ENCODE data around the gene NCOA1.
A peak's percentile ranks its signal among the peaks of the same experiment; 100 is the strongest.
"Not testable (repeated sequence)": the region's sequence is repeated elsewhere in the genome, so short reads cannot be mapped to it uniquely, and the experiment has no call there.

The NCOA1 gene

DNA sequence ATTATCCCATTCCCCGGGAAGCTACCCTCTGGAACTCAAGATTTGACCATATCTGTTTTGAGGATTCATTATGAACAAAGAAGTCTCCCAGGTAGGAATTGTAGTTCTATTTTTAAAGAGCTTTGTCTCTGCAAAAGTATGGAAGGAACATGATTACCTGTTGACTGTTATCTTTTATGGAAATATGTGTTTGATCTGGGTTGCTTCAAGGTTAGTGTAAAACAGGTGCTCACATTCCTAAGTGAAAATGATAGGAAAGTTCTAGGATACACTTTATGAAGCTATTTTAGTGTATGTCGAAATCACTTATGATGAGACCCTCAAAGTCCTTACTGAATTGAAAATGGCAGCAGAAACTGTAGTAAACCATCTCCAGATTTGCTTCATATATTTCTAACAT is 153.0 kb downstream of the NCOA1 start:
- DNase-seq: no peak

DNA sequence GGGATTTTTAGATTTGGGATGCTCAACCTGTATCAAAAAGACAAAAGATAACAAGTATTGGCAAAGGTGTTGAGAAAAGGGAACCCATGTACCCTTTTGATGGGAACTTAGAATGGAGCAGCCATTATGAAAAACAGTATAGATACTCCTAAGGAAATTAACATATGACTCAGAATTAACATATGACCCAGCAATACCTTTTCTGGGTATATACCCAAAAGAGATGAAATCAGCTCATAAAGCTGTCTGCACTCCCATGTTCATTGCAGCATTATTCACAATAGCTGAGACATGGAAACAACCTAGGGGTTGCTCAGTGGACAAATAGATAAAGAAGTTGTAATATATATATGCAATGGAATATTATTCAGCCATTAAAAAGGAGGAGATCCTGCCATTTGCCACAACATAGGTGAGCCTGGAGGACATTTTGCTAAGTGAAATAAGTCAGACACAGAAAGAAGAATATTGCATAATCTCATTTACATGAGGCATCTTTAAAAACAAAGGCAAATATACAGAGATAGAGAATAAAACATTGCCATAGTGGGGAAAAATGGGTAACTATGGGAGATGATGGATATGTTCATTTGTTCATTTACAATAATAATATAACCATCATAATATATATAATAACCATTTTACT is 160.1 kb downstream of the NCOA1 start:
- no peak for DNase-seq

DNA sequence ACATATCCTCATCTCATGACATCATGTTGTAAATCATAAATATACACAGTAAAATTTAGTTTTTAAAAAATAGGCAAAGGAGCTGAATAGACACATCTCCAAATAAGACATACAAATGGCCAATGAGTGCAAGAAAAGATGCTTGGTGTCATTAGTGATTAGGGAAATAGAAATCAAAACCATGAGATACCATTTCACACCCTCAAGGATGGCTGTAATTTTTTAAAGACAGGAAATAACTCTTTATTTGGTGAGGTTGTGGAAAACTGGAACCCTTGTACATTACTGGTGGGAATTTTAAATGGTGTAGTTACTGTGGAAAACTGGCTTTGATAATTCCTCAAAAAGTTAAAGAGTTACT is 160.6 kb downstream of the NCOA1 start:
- DNase-seq: no peak

DNA sequence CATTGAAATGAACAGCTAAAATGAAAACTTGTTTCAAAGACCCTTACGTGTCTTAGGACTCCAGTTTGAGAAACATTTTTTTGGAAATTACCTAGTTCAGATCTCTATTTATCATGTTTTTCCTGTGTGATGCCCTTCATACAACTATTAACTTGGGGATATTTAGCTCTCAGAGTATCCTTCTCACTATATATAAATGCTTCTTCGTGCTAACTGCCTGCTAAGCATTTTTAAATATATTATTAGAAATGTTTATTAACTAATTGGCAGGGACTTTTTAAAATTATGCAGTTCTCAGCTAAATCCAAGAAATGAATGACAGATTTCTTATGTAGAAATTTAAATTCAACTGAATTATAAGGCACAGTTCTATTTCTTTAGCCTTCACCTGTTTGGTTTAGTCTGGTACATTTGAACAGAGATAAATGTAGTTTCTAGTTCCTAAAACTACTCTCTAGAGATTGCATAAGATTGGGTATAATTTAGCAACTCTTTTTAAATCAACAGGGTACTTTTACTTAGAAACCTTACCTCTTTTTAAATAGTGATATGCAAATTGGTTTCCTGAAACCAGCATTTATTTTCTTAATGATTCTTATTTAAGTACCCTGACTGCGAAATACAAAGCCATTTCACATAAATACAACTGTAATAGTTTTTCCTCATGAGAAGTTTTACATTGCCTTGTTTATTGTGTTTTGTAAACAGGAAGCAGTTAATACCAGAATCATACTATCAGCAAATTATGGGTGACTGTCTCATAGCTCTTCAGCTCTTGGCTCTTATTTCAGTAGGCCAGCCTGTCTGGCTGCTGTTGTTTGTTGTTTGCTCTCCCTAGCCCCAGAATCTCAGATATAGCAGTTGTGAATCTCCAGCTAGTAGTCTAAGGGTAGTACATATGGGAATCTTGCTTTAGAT is 161.5 kb downstream of the NCOA1 start:
- DNase-seq: no peak

DNA sequence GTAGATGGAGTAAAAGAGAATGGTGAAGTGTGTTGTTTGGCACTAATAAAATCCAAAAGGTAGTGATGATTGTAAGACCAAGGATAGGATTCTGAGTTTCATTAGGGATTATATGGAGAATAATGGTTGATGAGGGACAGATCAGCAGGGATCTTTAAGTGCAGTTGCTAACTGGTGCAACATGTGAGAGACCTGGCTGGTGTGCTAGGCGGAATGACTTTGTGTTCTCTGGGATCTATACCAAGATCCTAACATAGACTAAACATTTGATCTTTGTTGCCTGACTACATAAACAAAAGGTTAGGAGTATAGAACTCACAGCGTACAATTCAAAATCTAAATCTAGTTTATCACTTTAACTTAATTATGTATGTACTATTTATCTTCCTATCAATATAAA is 166.8 kb downstream of the NCOA1 start:
- no peak for DNase-seq

DNA sequence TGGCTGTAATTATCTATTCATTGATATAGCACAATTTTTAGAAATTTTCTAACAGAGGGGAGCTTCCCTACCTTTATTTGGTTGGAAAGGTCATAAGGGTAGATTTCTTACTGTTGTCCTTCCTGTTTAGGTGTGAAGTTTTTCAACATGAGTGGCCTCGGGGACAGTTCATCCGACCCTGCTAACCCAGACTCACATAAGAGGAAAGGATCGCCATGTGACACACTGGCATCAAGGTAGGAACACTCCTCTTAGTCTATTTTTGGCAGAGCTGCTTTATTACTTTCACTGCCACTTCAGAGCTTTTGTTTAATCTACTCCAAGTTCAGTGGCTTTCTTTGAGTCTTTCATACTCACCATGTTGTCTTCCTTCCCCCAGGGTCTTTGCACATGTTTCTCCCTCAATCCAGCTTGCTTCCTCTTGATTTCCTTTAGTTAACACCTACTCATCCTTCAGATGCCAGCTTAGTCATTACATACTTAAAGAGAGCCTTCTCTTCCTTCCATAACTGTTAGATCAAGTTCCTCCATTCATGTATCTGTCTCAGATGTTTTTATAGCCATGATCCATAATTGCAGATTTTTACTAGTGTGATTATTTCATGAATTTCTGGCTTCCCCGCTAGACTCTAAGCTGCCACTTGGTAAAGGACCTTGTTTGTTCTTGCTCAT is 167.6 kb downstream of the NCOA1 start:
- DNase-seq: no peak

DNA sequence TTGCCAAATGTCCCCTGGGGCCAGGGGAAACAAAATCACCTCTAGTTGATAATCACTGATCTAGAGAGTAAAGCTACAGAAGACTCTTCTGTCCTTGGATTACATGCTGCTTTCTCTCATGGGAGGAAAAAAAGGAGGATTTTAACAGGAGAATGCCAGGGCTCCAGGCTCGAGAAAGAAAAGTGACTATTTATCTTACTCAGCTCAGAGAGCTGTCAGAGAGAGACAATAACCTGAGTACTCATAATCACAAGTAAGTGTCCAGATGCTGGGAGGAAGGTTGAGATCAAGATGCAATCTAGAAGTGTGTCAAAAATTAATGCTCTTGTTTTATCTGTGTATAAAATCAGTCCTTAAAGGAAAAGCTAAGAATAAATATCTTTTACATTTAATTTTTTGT is 168.8 kb downstream of the NCOA1 start:
- DNase-seq: no peak

DNA sequence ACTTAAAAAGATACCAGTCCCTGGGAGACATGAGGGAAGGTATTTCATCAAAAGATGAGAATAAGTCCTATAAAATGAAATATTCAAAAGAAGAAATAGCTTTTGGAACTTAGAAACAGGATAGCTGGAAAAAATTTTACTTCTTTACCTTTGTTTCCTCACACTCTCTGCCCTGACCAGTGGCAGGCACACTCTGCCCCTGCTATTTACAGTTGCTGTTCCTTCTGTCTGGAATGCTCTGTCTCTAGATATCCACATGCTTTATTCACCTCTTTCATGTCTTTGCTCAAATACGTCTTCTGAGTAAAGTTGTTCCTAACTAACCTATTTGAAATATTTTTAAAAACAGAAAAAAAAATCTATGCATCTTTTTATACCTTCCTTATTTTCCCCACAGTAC is 176.5 kb downstream of the NCOA1 start:
- no peak for DNase-seq

DNA sequence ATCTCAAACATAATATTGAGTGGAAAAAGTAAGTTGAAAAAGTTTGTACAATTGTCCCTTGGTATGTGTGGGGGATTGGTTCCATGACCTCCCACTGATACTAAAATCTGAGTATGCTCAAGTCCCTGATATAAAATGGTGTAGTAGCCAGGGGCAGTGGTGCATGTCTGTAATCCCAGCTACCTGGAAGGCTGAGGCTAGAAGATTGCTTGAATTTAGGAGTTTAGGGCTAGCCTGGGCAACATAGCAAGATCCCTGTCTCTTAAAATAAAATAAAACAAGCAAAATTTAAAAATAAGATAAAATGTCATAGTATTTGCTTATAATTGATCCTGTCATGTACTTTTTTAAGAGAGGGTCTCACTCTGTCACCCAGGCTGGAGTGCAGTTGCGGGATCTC is 180.2 kb downstream of the NCOA1 start:
- DNase-seq: no peak

DNA sequence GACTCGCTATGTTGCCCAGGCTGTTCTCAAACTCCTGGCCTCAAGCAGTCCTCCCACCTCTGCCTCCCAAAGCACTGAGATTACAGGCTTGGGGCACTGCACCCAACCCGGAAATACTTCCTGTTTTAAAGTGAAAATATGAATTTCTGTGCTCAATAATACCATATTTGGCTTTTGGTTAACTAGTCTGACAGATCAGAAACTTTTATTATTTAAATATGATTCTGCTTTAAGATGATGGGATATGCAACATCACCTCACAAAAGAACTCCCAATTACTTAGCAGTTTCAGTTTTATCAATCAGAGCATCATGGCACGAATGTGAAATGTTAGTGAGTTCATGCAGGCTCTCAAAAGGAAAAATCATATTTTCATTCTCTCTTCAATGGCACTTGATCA is 181.5 kb downstream of the NCOA1 start:
- DNase-seq: peak in 1 of 2 donors; percentile 10

DNA sequence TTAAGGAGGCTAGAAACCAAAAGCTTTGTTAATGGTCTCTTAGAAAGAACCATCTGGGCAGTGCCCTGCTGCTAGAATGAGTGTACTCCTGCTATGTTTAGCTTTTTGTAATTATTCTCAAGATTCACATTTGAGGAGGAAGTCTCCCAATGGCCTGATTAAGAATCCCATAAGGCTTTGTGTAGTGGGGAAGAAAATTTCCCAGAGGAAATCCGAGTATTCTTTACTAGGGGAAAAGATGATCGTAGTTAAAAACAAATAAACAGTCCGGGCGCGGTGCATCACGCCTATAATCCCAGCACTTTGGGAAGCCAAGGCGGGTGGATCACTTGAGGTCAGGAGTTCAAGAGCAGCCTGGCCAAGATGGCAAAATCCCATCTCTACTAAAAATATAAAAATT is 184.3 kb downstream of the NCOA1 start:
- no peak for DNase-seq

DNA sequence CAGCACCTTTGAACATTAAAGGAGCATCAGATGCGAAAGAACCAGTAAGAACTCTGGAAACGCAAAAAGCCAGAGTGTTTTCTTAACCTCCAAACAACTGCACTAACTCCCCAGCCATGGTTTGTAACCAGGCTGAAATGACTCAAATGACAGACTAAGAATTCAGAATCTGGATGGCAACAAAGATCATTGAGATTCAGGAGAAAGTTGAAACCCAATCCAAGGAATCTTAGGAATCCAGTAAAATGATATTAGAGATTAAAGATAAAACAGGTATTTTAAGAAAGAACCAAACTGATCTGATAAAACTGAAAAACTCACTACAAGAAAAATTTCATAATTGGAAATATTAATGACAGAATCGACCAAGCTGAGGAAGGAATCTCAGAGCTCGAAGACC is 185.4 kb downstream of the NCOA1 start:
- no peak for DNase-seq

DNA sequence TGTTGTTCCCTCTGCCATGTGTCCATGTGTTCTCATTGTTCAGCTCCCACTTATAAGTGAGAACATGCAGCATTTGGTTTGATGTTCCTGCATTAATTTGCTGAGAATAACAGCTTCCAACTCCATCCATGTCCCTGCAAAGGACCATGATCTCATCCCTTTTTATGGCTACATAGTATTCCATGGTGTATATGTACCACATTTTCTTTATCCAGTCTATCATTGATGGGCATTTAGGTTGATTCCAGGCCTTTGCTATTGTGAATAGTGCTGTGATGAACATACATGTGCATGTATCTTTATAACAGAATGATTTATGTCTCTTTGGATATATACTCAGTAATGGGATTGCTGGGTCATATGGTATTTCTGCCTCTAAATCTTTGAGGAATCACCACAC is 187.0 kb downstream of the NCOA1 start:
- not testable (repeated sequence) for DNase-seq

DNA sequence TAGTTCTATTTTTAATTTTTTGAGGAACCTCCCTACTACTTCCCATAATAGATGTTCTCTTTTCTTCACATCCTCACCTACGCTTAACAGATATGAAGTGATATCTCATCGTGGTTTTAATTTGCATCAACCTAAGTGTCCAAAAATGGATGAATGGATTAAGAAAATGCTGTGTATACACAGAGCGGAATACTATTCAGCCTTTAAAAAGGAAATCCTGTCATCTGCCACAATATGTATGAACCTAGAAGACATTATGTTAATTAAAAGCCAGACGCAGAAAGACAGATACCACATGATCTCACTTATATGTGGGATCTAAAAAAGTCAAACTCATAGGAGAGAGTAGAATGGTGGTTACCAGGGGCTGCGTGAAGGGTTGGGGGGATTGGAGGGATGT is 189.1 kb downstream of the NCOA1 start:
- DNase-seq: no peak

DNA sequence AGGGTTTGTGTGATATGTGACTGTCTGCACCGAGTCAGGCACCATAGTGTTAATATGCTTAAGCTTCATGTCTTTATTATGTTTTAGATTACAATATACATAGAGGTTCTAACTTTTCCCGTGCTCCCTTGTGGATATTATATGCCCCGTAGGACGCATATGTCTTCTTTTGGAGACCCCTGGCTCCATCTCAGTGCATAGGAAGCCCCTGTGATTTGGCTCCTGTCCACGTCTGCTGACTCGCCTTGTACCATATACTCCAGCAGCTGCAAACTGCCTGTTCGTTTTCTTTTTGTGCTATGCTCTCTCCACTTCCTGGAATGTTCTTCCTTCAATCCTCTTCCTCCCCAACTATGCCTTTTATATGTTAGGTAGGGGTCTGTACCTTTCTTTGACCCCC is 191.2 kb downstream of the NCOA1 start:
- no peak for DNase-seq

DNA sequence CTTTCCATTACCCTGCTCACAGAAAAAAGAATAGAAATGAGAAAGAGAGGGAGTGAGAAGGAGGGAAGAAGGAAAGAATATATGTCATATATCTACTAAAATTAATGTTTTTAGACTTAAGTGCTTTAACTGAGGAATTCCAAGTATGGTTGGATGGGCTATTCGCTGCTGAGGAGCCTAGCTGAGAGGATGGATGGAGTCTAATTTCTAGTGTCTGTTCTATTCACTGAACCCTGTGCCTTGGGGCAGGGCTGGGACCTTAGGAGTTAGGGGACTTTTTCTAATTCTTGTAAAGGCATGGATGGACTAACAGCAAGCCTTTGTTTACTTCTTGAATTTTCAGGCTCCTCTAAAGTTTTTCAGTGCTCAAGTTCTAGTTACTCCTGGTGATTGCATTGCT is 192.4 kb downstream of the NCOA1 start:
- no peak for DNase-seq

DNA sequence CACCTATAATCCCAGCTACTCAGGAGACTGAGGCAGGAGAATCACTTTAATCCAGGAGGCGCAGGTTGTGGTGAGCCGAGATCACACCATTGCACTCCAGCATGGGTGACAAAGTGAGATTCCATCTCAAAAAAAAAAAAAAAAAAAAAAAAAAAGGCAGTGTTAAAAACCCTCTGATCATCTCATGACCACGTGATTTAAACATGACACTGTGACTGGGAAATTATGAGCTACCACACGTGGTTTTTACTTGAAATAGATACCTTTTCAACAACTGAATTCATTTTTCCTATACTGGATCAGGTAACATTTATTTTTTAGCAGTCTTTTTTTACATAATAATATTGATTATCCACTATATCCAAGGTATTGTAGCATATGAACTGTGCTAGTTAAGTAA is 199.5 kb downstream of the NCOA1 start:
- no peak for DNase-seq

DNA sequence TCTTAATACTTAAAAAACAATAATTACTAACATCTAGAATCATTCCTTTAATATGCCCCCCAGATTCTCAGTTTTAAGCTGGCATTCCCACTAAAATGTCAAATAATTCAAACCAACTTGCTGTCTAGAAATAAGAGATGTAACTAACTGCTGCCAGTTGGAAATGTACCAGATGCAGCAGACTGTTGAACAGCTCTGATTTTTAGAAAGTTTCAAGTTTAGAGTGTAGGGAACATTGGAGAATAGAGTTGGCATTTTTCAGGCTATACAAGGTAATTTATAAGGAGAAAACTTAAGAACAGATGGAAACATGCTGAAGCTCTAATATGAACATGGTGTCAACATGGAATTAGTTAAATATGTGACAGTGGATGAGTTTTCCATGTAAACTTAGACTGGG is 200.8 kb downstream of the NCOA1 start:
- no peak for DNase-seq

DNA sequence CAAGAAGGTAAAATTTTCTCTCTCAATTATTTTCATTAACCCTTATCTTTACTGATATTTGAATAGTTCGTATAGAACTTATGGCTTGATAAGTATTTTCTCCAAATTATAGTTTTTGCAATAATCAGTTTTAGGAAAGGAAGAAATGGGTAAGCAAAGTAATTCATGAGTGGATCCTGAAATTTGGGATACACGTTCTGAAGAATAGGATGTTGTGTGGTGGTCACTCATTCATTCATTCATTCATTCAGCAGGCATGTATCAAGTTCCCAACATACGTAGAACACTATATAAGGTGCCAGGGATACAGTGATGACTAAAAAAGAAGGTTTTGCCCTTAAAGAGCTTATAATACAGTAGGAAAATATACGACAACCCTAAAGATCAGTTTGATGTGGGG is 206.7 kb downstream of the NCOA1 start:
- no peak for DNase-seq

DNA sequence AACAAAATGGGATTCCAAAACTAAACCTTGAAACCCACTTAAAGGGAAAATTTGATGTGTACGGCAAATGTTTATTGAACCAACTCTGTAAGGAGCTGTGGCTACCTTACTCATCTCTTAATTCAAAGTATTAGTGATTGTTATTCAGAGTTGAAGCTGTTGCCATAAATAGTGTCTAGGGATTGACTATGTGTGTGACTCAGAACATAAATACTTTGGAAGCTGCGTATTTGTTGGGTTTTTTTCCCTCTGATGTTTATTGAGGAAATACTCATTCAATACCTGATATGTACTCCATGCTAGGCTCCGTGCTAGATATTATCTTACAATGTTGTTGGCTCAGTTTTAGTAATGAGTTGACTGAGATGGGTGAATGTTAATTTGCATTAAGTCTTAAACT is 211.7 kb downstream of the NCOA1 start:
- DNase-seq: no peak

DNA sequence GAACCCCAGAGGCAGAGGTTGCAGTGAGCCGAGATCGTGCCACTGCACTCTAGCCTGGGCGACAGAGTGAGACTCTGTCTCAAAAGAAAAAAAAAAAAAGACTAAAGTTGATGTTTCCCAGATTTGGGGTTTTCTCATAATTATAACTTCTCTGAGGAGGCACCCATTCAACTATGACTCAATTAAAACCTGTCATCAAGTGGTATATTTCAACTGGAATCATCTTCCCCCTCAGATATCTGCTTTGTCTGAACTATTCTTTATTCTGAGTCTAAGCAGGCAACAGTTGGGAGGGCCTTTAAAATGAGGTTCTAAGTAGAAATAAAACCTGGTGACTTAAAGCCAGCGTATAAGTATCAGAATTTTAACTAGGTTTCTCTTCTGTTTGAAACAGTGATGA is 213.6 kb downstream of the NCOA1 start:
- DNase-seq: no peak

DNA sequence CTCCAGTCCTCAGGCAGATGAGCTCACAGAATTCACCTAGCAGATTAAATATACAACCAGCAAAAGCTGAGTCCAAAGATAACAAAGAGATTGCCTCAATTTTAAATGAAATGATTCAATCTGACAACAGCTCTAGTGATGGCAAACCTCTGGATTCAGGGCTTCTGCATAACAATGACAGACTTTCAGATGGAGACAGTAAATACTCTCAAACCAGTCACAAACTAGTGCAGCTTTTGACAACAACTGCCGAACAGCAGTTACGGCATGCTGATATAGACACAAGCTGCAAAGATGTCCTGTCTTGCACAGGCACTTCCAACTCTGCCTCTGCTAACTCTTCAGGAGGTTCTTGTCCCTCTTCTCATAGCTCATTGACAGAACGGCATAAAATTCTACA is 216.1 kb downstream of the NCOA1 start:
- no peak for DNase-seq

DNA sequence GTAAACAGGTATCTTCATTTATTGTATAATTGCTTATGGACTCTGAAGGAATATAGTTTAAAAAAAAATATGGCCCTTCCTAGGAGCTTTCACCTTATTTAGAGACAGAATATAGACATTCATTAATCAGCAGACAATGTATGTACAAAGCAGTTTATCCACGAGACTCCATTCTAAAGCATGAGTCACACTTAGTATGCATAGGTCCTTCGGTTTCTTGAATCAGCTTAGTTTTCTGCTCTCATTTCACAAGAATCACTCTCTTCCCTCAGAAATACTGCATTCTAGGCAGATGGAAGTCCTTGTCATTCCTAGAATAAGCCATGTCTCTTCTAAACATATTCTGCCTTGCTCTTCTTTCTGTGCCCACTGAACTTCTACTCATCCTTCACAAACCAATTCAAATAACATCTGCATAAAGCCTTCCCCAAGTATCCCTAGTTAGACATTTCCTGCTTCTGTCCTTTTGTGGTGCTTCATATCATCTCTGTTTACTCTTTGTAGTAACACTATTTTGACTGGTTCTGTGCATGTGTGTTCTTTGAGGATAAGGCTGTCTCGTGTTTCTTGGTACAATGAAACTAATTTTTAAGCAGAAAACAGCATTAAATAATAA is 217.6 kb downstream of the NCOA1 start:
- DNase-seq: no peak

DNA sequence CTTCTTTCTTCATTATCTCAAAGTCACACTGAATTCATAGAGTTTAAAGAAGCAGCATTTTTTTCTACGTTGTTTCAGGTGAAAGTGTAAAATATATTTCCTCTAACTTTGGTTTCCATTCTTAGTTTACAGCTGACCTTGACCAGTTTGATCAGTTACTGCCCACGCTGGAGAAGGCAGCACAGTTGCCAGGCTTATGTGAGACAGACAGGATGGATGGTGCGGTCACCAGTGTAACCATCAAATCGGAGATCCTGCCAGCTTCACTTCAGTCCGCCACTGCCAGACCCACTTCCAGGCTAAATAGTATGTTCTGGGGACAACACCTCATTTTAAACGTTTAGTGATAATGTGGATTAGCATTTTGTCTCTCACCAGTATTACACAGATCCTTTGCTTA is 219.8 kb downstream of the NCOA1 start:
- DNase-seq: no peak
